ENCODE data around the gene TM4SF18. TPM values are rescaled to one million over a fixed set of nuclear protein-coding genes. Genes with fewer than 3 reads are reported as not detected.
A peak's percentile ranks its signal among the peaks of the same experiment; 100 is the strongest.

Gene TM4SF18
- total RNA-seq, 1 experiment from 2014 or later: 9.8 TPM

DNA sequence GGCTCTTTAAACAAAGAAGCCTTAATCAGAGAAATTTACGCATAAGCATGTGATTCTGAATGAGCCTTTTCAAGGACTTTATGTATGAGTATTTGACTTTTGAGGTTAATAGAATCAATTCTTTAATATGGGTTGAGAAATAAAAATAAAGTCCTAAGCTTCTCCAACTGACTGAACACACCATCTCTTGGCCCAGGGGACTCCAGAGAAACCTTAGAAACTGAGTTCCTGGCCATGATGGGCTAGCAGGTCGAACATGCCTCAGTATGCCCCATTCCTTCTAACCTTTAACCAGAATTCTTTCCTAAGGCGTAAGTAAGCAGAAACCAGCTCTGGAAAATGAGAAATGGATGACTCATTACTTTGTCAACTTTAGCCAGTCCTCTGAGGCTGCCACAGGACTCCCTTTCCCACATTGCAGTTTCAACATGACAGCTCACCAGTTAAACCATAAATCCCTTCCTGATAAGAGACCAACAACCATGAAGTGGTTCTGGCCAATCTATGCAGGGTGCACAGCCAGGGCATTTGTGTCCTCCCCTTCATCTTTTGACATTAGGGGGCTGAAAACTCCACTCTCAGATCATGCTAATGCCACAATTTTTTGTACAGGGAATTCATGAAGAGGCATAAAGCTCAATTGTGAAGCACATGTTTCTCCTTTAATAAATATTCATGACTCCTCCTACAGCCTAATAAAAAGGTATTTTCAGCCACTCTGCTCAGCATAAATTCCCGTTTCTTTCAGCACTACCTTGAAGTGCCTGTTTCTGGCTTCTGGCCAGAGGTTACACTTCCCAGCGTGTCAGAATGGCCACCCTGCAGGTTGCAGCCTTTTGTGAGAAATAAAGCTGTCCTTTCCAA lies 33.3 kb downstream of the TM4SF18 start:
- H3K27me3 Mint-ChIP-seq (ENCODE audit: low read depth): no peaks in the 10 kb centered on the region

More for the DNA sequence above, 33.3 kb downstream of the TM4SF18 start:
- Mint-ChIP-seq H3K9me3 (peaks cover 0 to 4% of the 10 kb centered on the region in 2 experiments; a peak in 2 of 5 replicates), H3K4me3 (no peak overlapping the region), H3K4me1 (peaks cover 5 to 7% of the 10 kb centered on the region in 2 experiments; a peak in 3 of 4 replicates), H3K36me3 (ENCODE audit: insufficient read depth in 1 of 3, low read depth in 3 of 3) (peaks cover 0 to 1% (median 0%) of the 10 kb centered on the region in 3 experiments; a peak in 1 of 7 replicates), H3K27ac (peak overlapping the region in 2 of 3 experiments; percentile 12 to 70; a peak in 3 of 7 replicates)
- no CpG with 5 or more reads among the region's 5 CpGs for WGBS (ENCODE audit: extremely low coverage, insufficient read length, low lambda C conversion rate)
- Histone ChIP-seq H3K4me1 (ENCODE audit: insufficient read depth, low read length) (no peaks in the 10 kb centered on the region), H2BK15ac (ENCODE audit: low read depth, low read length) (no peak overlapping the region), H3K56ac (ENCODE audit: insufficient read length, low read depth, low read length) (no peak overlapping the region), H3K23me2 (ENCODE audit: insufficient read length, low read depth, low read length, poor library complexity, severe bottlenecking) (no peaks in the 10 kb centered on the region), H4K91ac (ENCODE audit: insufficient read length, low read depth, low read length) (no peak overlapping the region), H2BK5ac (ENCODE audit: insufficient read length, low read length) (no peak overlapping the region), H3K79me1 (ENCODE audit: insufficient read depth, low read depth, low read length, poor library complexity, severe bottlenecking) (no peaks in the 10 kb centered on the region), H3T11ph (ENCODE audit: low read length) (no peak overlapping the region), H2AK5ac (ENCODE audit: insufficient read length, low read length) (no peak overlapping the region), H3K14ac (ENCODE audit: insufficient read depth, low read length) (no peak overlapping the region), H3K27ac (ENCODE audit: insufficient read length, low read depth, low read length) (no peak overlapping the region), H2BK20ac (ENCODE audit: low read depth, low read length, poor library complexity, severe bottlenecking) (no peak overlapping the region), H4K8ac (replicated peaks; ENCODE audit: insufficient read length, low read depth, low read length) (no peak overlapping the region), H3K23ac (ENCODE audit: insufficient read length, low read depth, low read length) (no peak overlapping the region), H3K79me2 (ENCODE audit: insufficient read depth, low read length) (no peaks in the 10 kb centered on the region), H4K20me1 (ENCODE audit: control insufficient read depth, insufficient read depth, insufficient read length) (no peaks in the 10 kb centered on the region), H3K9ac (ENCODE audit: extremely low read depth, insufficient read length, low read length) (no peak overlapping the region), H2BK12ac (ENCODE audit: insufficient read length, low read depth, low read length) (no peak overlapping the region), H2AFZ (ENCODE audit: low read length) (no peak overlapping the region), H3K18ac (ENCODE audit: insufficient read length, low read depth, low read length) (no peak overlapping the region), H2BK120ac (ENCODE audit: low read depth, low read length, poor library complexity, severe bottlenecking) (no peak overlapping the region), H3K9me3 (ENCODE audit: control insufficient read depth, low read depth, low read length) (no peaks in the 10 kb centered on the region), H3K27me3 (ENCODE audit: insufficient read depth, low read length) (no peaks in the 10 kb centered on the region), H4K5ac (ENCODE audit: insufficient read length, low read depth, low read length) (no peak overlapping the region), H3K4ac (ENCODE audit: low read depth, low read length) (no peak overlapping the region), H3K4me2 (ENCODE audit: insufficient read depth, insufficient read length, low read length) (no peak overlapping the region)
- DNase-seq: no peak
- TF ChIP-seq, protein P1, sequence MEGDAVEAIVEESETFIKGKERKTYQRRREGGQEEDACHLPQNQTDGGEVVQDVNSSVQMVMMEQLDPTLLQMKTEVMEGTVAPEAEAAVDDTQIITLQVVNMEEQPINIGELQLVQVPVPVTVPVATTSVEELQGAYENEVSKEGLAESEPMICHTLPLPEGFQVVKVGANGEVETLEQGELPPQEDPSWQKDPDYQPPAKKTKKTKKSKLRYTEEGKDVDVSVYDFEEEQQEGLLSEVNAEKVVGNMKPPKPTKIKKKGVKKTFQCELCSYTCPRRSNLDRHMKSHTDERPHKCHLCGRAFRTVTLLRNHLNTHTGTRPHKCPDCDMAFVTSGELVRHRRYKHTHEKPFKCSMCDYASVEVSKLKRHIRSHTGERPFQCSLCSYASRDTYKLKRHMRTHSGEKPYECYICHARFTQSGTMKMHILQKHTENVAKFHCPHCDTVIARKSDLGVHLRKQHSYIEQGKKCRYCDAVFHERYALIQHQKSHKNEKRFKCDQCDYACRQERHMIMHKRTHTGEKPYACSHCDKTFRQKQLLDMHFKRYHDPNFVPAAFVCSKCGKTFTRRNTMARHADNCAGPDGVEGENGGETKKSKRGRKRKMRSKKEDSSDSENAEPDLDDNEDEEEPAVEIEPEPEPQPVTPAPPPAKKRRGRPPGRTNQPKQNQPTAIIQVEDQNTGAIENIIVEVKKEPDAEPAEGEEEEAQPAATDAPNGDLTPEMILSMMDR (conservative IDR thresholded peaks at IDR 0.05): no peak

Data from H9 (cell line).